Activated naive CD4-positive, alpha-beta T cell treated with anti-CD3 and anti-CD28 coated beads, Interleukin-2, amount 50 U/mL, for 72 hours (primary cell): ENCODE measurements around the gene CLCN1. TPM values are rescaled to one million over a fixed set of nuclear protein-coding genes. Genes with fewer than 3 reads are reported as not detected.
"Not testable (repeated sequence)": the region's sequence is repeated elsewhere in the genome, so short reads cannot be mapped to it uniquely, and the experiment has no call there.

Source experiments
- ATAC-seq, 2 donors: fragments of 150-1000 bp; cut with Tn5 transposase; 2 replicates each; pipeline ENCODE4 v1.10.0; 2021; ENCODE audit warnings: mild to moderate bottlenecking in 2 of 2, moderate library complexity in 2 of 2
- DNase-seq, 2 donors: peaks; one replicate each; pipeline ENCODE4 v3.0.0; 2021 to 2022; ENCODE audit warnings: low spot score in 2 of 2
- H3K27ac Mint-ChIP-seq, 2 donors: one replicate each; pipeline ENCODE4 v1.8.0; 2022; ENCODE audit warnings: mild to moderate bottlenecking in 2 of 2, mixed read lengths in 2 of 2
- H3K36me3 Mint-ChIP-seq, 2 donors: one replicate each; pipeline ENCODE4 v1.8.0; 2022; ENCODE audit warnings: mixed read lengths in 2 of 2
- H3K9me3 Mint-ChIP-seq, 2 donors: one replicate each; pipeline ENCODE4 v1.8.0; 2022; ENCODE audit warnings: mixed read lengths in 2 of 2
- total RNA-seq, 2 donors: library from RNA; stranded (reverse); gene quantifications; one replicate each; pipeline ENCODE4 v1.2.3, GENCODE V29; 2022

Gene CLCN1
- total RNA-seq, 2 donors from 2014 or later, result 0.12 to 0.16 TPM

GRCh38 chr7:143383642-143383957, 67.7 kb downstream of the CLCN1 start:
- Mint-ChIP-seq H3K27ac (no peak overlapping the region), H3K9me3 (no peaks in the 10 kb centered on the region)
- ATAC-seq, result no peak

DNA sequence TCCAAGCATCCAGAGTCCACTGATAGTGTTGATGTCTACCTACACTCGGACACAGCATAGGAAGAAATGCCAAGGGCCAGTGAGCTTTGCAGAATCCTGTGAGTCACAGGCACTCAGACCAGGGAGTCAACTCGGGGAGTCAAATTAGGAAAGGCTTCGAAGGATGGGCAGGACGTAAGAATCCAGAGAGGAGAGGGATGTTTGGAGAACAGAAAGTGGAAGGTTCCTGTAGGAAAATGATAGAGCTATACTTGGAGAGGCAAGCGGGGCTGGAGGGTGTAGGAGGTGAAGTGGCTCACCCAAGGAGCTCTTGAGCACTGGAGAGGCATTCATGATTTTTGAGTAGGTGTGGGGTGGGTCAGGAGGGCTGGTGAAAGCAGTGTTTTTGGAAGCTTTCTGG, 68.2 kb downstream of the CLCN1 start:
- Mint-ChIP-seq H3K36me3 (peaks cover 2 to 5% of the 10 kb centered on the region in 2 donors), H3K27ac (no peak overlapping the region), H3K9me3 (no peaks in the 10 kb centered on the region)
- ATAC-seq, result no peak
- no peak for DNase-seq

More at GRCh38 chr7:143383642-143383957, 67.7 kb downstream of the CLCN1 start:
- no peak for DNase-seq
- peaks cover 0 to 5% of the 10 kb centered on the region in 2 donors for H3K36me3 Mint-ChIP-seq

GRCh38 chr7:143384661-143385631, 69.0 kb downstream of the CLCN1 start:
- Mint-ChIP-seq H3K36me3 (peaks cover 1 to 5% of the 10 kb centered on the region in 2 donors), H3K9me3 (no peaks in the 10 kb centered on the region), H3K27ac (no peak overlapping the region)
- DNase-seq (no peak), ATAC-seq (no peak)

DNA sequence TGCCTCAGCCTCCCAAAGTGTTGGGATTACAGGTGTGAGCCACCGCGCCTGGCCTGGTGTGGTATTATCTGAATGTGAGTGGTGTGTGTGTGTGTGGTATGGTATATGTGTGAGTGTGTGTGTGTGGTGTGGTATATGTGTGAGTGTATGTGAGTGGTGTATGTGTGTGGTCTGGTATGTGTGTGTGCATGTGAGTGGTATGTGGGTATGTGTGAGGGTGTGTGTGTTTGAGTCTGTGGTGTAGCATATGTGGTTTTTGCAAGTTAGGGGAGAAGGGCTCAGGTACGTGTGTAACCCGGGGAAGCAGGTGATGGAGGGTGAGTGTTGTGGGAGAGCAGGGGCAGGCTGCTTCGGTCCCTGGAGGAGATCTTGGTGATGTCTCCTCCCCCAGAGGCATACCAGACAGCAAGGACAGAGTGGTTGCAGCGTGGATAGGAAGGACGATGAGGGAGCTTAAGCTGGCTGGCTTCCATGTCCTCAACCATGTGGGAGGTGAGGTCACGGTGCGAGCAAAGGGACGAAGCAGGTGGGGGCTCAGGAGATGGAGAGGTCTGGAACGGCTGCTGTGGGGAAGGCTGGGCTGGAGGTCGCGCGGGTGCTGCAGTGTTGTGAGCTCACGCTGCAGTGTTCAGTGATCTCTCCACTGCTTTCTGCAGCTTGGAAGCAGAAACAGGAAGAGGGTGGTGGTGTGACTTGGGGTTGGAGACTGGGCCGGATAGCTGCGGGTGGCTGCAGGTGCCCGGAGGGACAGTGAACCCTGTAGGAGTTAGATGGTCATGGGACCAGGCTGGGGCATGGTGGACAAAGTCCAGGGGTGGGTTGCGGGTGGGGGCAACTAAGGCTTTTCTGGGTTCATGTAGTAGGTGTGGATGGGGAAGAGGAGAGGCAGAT, 70.2 kb downstream of the CLCN1 start:
- ATAC-seq (peak; percentile 34 to 39), DNase-seq (peak in 1 of 2 donors; percentile 58)
- Mint-ChIP-seq H3K9me3 (no peaks in the 10 kb centered on the region), H3K36me3 (peaks cover 0 to 5% of the 10 kb centered on the region in 2 donors), H3K27ac (no peak overlapping the region)

DNA sequence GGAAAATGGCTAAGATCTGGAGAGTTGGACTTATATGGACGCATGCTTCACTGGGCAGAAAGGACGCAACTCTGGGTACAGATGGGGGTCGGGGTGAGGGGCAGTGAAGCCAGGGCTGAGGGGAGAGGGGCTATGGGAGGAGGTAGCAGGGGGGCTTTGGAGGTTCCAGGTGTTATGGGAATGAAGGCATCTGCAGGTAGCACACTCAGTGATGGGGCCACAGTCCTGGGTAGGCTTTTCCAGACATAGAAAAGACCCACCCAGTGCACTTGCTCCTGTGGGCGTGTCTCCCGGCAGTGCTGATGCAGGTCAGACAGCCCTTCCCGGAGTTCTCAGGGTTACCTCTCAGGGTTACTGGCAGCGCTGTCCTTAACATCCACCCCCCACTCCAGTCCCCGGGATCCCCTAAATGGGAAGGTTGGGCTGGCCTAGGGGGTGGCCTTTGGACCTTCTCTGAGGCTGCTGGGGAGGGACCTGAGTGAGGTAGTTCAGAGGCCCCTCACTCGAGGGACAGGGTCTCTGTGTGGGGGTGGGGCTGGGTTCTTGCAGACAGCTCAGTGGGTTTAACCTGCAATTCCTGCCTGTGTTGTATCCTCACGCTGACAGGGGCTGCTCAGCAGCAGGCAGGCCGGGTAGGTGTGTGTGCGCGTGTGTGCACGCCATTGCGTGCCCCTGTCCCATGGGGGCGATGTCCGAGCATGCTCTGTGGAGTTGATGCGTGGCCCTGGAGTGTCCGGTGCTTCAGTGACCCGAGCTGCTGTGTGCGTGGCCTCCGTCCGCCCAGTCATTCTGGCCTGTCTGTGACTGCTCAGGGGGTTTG, 71.5 kb downstream of the CLCN1 start:
- no peaks in the 10 kb centered on the region for H3K9me3 Mint-ChIP-seq
- no peak for ATAC-seq
- peak in 1 of 2 donors; percentile 55 for DNase-seq
- no peak overlapping the region for H3K27ac Mint-ChIP-seq
- H3K36me3 Mint-ChIP-seq, result peaks cover 0 to 5% of the 10 kb centered on the region in 2 donors

- no peak for DNase-seq
- ATAC-seq, result no peak
- Mint-ChIP-seq H3K9me3 (no peaks in the 10 kb centered on the region), H3K36me3 (peaks cover 0 to 5% of the 10 kb centered on the region in 2 donors), H3K27ac (no peak overlapping the region)
Measured at GRCh38 chr7:143388051-143388450, 72.1 kb downstream of the CLCN1 start.

GRCh38 chr7:143388491-143389101, 72.7 kb downstream of the CLCN1 start:
- peak overlapping the region; percentile 61 to 90 for H3K27ac Mint-ChIP-seq
- H3K9me3 Mint-ChIP-seq, result no peaks in the 10 kb centered on the region
- H3K36me3 Mint-ChIP-seq, result peaks cover 0 to 5% of the 10 kb centered on the region in 2 donors
- no peak for ATAC-seq
- peak in 1 of 2 donors; percentile 54 for DNase-seq

GRCh38 chr7:143389316-143390103, 73.6 kb downstream of the CLCN1 start:
- ATAC-seq (no peak), DNase-seq (peak in 1 of 2 donors; percentile 43)
- Mint-ChIP-seq H3K36me3 (peaks cover 0 to 5% of the 10 kb centered on the region in 2 donors), H3K27ac (peak overlapping the region; percentile 61 to 90), H3K9me3 (no peaks in the 10 kb centered on the region)

GRCh38 chr7:143390104-143390772, 74.3 kb downstream of the CLCN1 start:
- peaks cover 0 to 5% of the 10 kb centered on the region in 2 donors for H3K36me3 Mint-ChIP-seq
- H3K9me3 Mint-ChIP-seq, result no peaks in the 10 kb centered on the region
- ATAC-seq (peak in 1 of 2 donors; percentile 16), DNase-seq (no peak)
- peak overlapping the region; percentile 61 to 90 for H3K27ac Mint-ChIP-seq

GRCh38 chr7:143390773-143391317, 74.9 kb downstream of the CLCN1 start:
- no peak for ATAC-seq
- no peak overlapping the region for H3K27ac Mint-ChIP-seq
- no peak for DNase-seq
- H3K9me3 Mint-ChIP-seq, result no peaks in the 10 kb centered on the region
- peaks cover 0 to 5% of the 10 kb centered on the region in 2 donors for H3K36me3 Mint-ChIP-seq

DNA sequence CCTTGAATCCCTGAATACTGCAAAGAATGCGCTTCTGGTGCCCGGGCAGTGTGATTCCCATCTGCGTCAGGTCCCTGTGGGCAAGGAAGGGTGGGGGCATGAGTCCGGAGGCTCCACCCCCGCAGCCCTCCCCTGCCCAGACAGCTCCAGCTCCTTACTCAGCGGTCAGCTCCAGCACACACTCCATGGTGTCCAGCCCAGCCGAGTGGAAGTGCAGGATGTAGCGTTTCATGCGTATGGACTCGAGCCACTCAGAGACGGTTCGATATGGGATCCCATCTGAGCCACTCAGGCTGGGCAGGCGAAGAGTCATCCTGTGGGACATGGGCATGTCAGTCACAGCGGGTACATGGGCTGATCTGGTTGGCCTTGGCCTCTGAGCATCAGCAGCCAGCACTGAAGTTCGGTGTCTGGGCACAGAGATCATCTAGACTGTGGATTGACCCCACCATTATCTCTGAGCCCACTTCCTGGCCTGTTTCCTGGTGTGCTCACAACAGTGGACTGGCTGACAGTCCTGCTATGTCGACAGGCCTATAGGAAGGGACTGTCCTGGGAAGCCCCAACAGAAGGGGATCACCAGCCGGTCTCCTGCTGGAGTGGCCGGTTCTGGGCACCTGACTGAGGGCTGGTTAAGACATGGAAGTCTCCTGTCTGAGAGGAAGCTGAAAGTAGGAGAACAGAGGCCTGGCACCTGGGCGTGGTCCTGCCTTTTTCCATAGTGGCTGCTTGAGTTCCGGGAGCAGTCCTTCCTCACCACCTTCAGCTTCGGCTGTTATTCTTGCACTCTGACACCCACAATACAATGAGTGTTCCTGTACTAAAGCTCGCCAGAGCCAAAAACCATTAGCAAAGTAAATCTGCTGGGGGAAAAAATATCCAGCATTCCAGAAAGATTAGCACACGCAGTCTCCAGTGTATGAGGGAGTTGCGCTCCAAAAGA, 75.8 kb downstream of the CLCN1 start:
- Mint-ChIP-seq H3K27ac (no peak overlapping the region), H3K9me3 (no peaks in the 10 kb centered on the region), H3K36me3 (peaks cover 0 to 5% of the 10 kb centered on the region in 2 donors)
- DNase-seq (no peak), ATAC-seq (no peak)

- not testable (repeated sequence) for H3K9me3 Mint-ChIP-seq, DNase-seq, H3K36me3 Mint-ChIP-seq, ATAC-seq, H3K27ac Mint-ChIP-seq
Measured at GRCh38 chr7:143392427-143392826, 76.5 kb downstream of the CLCN1 start.

- Mint-ChIP-seq H3K27ac (no peak overlapping the region), H3K36me3 (peaks cover 0 to 5% of the 10 kb centered on the region in 2 donors), H3K9me3 (no peaks in the 10 kb centered on the region)
- ATAC-seq, result no peak
- DNase-seq, result no peak
Measured at GRCh38 chr7:143392875-143393266, 77.0 kb downstream of the CLCN1 start.
